Fibroblast of skin of left quadriceps (primary cell): ENCODE results near the gene MATN4.

ENCODE experiments used
- DNase-seq, 2 experiments: peaks; one replicate each; pipeline ENCODE4 v3.0.0-alpha.2; 2013; ENCODE audit warnings: low read depth in 2 of 2

The MATN4 gene

GRCh38 chr20:45248609-45249008, 59.5 kb downstream of the MATN4 start:
- DNase-seq, result no peak

- no peak for DNase-seq
Observed at GRCh38 chr20:45247865-45248264, 60.2 kb downstream of the MATN4 start.

- no peak for DNase-seq
Observed at GRCh38 chr20:45246109-45246508, 62.0 kb downstream of the MATN4 start.
